Keratinocyte (primary cell): ENCODE measurements around the gene MAP1LC3A. TPM values are rescaled to one million over a fixed set of nuclear protein-coding genes. Genes with fewer than 3 reads are reported as not detected.

Experiments
- DNase-seq: peaks from one replicate; pipeline ENCODE4 v3.0.0-alpha.2; 2011; ENCODE audit warnings: low read depth, missing footprints, low spot score
- FAIRE-seq: peaks from 2 replicates; lab custom pipeline; 2011; peaks lifted over from hg19 to GRCh38; lab: Jason Lieb, UNC
- H2AFZ ChIP-seq: 2 replicates; pipeline ENCODE4 v1.6.0; 2012; ENCODE audit warnings: low read length, control low read depth, inconsistent platforms; ENCODE audit not compliant: control insufficient read depth
- H3K27ac ChIP-seq: 2 replicates; pipeline ENCODE4 v1.5.1; 2011; ENCODE audit warnings: low read length; ENCODE audit not compliant: control insufficient read depth, insufficient read depth
- H3K27me3 ChIP-seq: 3 replicates; pipeline ENCODE4 v1.6.0; 2011; ENCODE audit warnings: low read length; ENCODE audit not compliant: control insufficient read depth, insufficient read depth; ENCODE audit errors: extremely low read depth
- H3K36me3 ChIP-seq, 2 experiments: 2 replicates in 1 of 2; 3 replicates in 1 of 2; pipeline ENCODE4 v1.5.1; 2011; ENCODE audit warnings: low read length in 2 of 2, mild to moderate bottlenecking in 1 of 2; ENCODE audit not compliant: control insufficient read depth in 2 of 2, insufficient read depth in 2 of 2; ENCODE audit errors: extremely low read depth in 1 of 2
- H3K4me1 ChIP-seq: 3 replicates; pipeline ENCODE4 v1.5.1; 2011; ENCODE audit warnings: low read length; ENCODE audit not compliant: control insufficient read depth, insufficient read depth; ENCODE audit errors: extremely low read depth
- H3K4me2 ChIP-seq: 3 replicates; pipeline ENCODE4 v1.6.0; 2011; ENCODE audit warnings: low read depth, low read length; ENCODE audit not compliant: control insufficient read depth, insufficient read depth; ENCODE audit errors: extremely low read depth
- H3K4me3 ChIP-seq, 3 experiments: fragments of 200-600 bp in 1 of 3; sonication (generic) in 1 of 3; 2 replicates in 2 of 3; 3 replicates in 1 of 3; pipeline ENCODE4 v1.5.1; 2011 to 2016; ENCODE audit warnings: low read length in 3 of 3, mild to moderate bottlenecking in 3 of 3, control low read depth in 2 of 3, inconsistent platforms in 1 of 3, low read depth in 1 of 3, mixed read lengths in 1 of 3, mixed run types in 1 of 3, moderate library complexity in 1 of 3; ENCODE audit not compliant: control insufficient read depth in 2 of 3, insufficient read depth in 2 of 3; ENCODE audit errors: extremely low read depth in 1 of 3
- H3K79me2 ChIP-seq: 2 replicates; pipeline ENCODE4 v1.6.0; 2012; ENCODE audit warnings: low read length; ENCODE audit not compliant: control insufficient read depth, insufficient read depth
- H3K9ac ChIP-seq: 3 replicates; pipeline ENCODE4 v1.6.0; 2011; ENCODE audit warnings: low read length; ENCODE audit not compliant: control insufficient read depth, insufficient read depth; ENCODE audit errors: extremely low read depth
- H3K9me1 ChIP-seq: 3 replicates; pipeline ENCODE4 v1.6.0; 2011; ENCODE audit warnings: low read length; ENCODE audit not compliant: control insufficient read depth, insufficient read depth; ENCODE audit errors: extremely low read depth
- H3K9me3 ChIP-seq: 2 replicates; pipeline ENCODE4 v1.5.1; 2012; ENCODE audit warnings: low read depth, low read length; ENCODE audit not compliant: control insufficient read depth
- H4K20me1 ChIP-seq: 3 replicates; pipeline ENCODE4 v1.6.0; 2011; ENCODE audit warnings: low read length; ENCODE audit not compliant: control insufficient read depth, insufficient read depth; ENCODE audit errors: extremely low read depth
- EZH2 ChIP-seq: IDR thresholded peaks from one replicate; pipeline ENCODE4 v1.6.1; 2012; ENCODE audit warnings: inconsistent platforms, mild to moderate bottlenecking, low read length, moderate library complexity
- dilution Hi-C: fragments of 300-500 bp; cut with MboI; formaldehyde crosslinking; loops from one replicate; pipeline ENCODE4 v1.7.0; 2020; ENCODE audit warnings: low sequenced_read_pairs; ENCODE audit not compliant: extremely low pct_ligation_motif_present
- polyA plus RNA-seq, 5 experiments: library from polyadenylated mRNA; depleted of rRNA in 3 of 5; stranded (reverse) in 3 of 5; stranded (forward) in 1 of 5; unstranded in 1 of 5; fragments of >200 nt; gene quantifications; 1 replicate in 1 of 5; 2 replicates in 3 of 5; 3 replicates in 1 of 5; pipeline versions ENCODE4 v1.2.1 to v1.2.3, GENCODE V29; 2011 to 2012; ENCODE audit warnings: missing spikeins in 2 of 5, low read depth in 1 of 5, low replicate concordance in 1 of 5
- TF ChIP-seq, protein P1 (sequence below), 3 experiments: IDR thresholded peaks in 1 of 3; conservative IDR thresholded peaks in 1 of 3; optimal IDR thresholded peaks in 1 of 3; 2 replicates in 2 of 3; 3 replicates in 1 of 3; pipeline versions ENCODE3 to v1.5.1; 2011; ENCODE audit warnings: low read length in 3 of 3, mild to moderate bottlenecking in 3 of 3, moderate library complexity in 2 of 3, control low read depth in 1 of 3, inconsistent platforms in 1 of 3; ENCODE audit not compliant: insufficient read depth in 2 of 3; ENCODE audit errors: extremely low read depth in 1 of 3

Gene MAP1LC3A
- polyA plus RNA-seq, 1 donor (not counting 4 experiments of a cell fraction or from before 2014, with no cell fraction given): 1.7 TPM

DNA sequence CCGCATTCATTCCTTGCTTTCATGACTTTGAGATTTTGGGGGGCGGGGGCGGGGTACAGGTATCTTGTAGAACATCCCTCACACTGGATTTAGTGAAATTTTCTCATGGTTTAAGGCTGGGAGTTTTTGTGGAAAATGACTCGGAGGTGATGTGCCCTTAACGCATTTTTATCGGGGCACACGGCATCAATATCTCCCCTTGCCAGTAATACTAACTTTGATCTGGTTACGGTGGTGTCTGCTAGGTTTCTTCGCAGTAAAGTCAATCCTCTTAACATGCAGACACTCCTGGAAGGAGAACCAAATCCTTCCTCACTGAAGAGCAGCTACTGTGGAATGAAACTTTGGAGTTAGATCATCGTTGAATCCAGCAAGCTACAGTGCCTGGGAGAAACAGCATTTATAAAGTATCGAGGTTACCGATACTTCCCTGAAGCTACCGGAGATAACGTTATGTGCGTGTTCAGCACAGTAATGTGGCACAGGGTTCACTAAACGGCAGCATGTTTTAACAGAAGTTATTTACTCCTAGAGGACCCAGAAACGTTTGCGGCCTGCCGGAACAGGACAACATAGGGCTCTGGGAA lies 43.5 kb upstream of the MAP1LC3A start:
- H3K4me2 ChIP-seq: peak overlapping the region; percentile 88
- FAIRE-seq: peak; percentile 67
- no peak overlapping the region for H2AFZ ChIP-seq
- no peak for TF ChIP-seq EZH2
- TF ChIP-seq, protein P1, sequence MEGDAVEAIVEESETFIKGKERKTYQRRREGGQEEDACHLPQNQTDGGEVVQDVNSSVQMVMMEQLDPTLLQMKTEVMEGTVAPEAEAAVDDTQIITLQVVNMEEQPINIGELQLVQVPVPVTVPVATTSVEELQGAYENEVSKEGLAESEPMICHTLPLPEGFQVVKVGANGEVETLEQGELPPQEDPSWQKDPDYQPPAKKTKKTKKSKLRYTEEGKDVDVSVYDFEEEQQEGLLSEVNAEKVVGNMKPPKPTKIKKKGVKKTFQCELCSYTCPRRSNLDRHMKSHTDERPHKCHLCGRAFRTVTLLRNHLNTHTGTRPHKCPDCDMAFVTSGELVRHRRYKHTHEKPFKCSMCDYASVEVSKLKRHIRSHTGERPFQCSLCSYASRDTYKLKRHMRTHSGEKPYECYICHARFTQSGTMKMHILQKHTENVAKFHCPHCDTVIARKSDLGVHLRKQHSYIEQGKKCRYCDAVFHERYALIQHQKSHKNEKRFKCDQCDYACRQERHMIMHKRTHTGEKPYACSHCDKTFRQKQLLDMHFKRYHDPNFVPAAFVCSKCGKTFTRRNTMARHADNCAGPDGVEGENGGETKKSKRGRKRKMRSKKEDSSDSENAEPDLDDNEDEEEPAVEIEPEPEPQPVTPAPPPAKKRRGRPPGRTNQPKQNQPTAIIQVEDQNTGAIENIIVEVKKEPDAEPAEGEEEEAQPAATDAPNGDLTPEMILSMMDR (optimal IDR thresholded peaks at IDR 0.05 in 1 of 3, IDR thresholded peaks at IDR 0.05 in 1 of 3, conservative IDR thresholded peaks at IDR 0.05 in 1 of 3; ENCODE audit: extremely low read depth in 1 of 3, insufficient read depth in 2 of 3, low read length in 3 of 3): no peak
- DNase-seq: no peak
- H3K9me3 ChIP-seq: no peaks in the 10 kb centered on the region
- no peaks in the 10 kb centered on the region for H3K27me3 ChIP-seq
- peak overlapping the region; percentile 83 to 98 (median 97) for H3K4me3 ChIP-seq
- peak overlapping the region; percentile 96 for H3K27ac ChIP-seq
- peak overlapping the region; percentile 96 for H3K9ac ChIP-seq
- H3K4me1 ChIP-seq: peaks cover 25% of the 10 kb centered on the region
- H3K36me3 ChIP-seq: peaks cover 12 to 16% of the 10 kb centered on the region in 2 experiments
- no peaks in the 10 kb centered on the region for H3K9me1 ChIP-seq
- dilution Hi-C loops: no loop called here
- H3K79me2 ChIP-seq: peaks cover 35% of the 10 kb centered on the region
- H4K20me1 ChIP-seq: no peaks in the 10 kb centered on the region

- Histone ChIP-seq H3K79me2 (peaks cover 39% of the 10 kb centered on the region), H3K27ac (peak overlapping the region; percentile 96), H4K20me1 (no peaks in the 10 kb centered on the region), H3K9me1 (no peaks in the 10 kb centered on the region), H3K4me3 (peak overlapping the region; percentile 83 to 98 (median 97)), H3K9me3 (no peaks in the 10 kb centered on the region), H3K36me3 (peaks cover 9 to 16% of the 10 kb centered on the region in 2 experiments), H3K27me3 (no peaks in the 10 kb centered on the region), H3K9ac (peak overlapping the region; percentile 96), H3K4me1 (peaks cover 25% of the 10 kb centered on the region), H2AFZ (no peak overlapping the region), H3K4me2 (peak overlapping the region; percentile 88)
- DNase-seq: no peak
- dilution Hi-C loops: no loop called here
- TF ChIP-seq, protein P1 (optimal IDR thresholded peaks at IDR 0.05 in 1 of 3, IDR thresholded peaks at IDR 0.05 in 1 of 3, conservative IDR thresholded peaks at IDR 0.05 in 1 of 3; ENCODE audit: extremely low read depth in 1 of 3, insufficient read depth in 2 of 3, low read length in 3 of 3): no peak
- TF ChIP-seq EZH2: no peak
- FAIRE-seq: no peak
Observed at GRCh38 chr20:34515484-34516246, 42.9 kb upstream of the MAP1LC3A start.
